Immature natural killer cell (primary cell): ENCODE results near the gene PCDHA13. TPM values are rescaled to one million over a fixed set of nuclear protein-coding genes. Genes with fewer than 3 reads are reported as not detected.
"Not testable (repeated sequence)": the region's sequence is repeated elsewhere in the genome, so short reads cannot be mapped to it uniquely, and the experiment has no call there.

Source experiments
- DNase-seq, 3 donors: peaks; one replicate each; pipeline ENCODE4 v3.0.0; 2022; ENCODE audit warnings: mixed read lengths in 1 of 3
- H3K27ac Mint-ChIP-seq, 6 donors: one replicate each; pipeline ENCODE4 v1.8.0; 2020; ENCODE audit warnings: mixed read lengths in 6 of 6, mild to moderate bottlenecking in 5 of 6, inconsistent platforms in 4 of 6, moderate library complexity in 3 of 6
- H3K27me3 Mint-ChIP-seq, 3 donors: one replicate each; pipeline ENCODE4 v1.8.0; 2020 to 2021; ENCODE audit warnings: low read depth in 3 of 3, mild to moderate bottlenecking in 3 of 3, mixed read lengths in 3 of 3, moderate library complexity in 3 of 3, inconsistent platforms in 1 of 3
- H3K36me3 Mint-ChIP-seq, 3 donors: one replicate each; pipeline ENCODE4 v1.8.0; 2020; ENCODE audit warnings: mixed read lengths in 3 of 3, inconsistent platforms in 2 of 3, mild to moderate bottlenecking in 2 of 3
- H3K4me1 Mint-ChIP-seq, 2 donors: one replicate each; pipeline ENCODE4 v1.8.0; 2020; ENCODE audit warnings: inconsistent platforms in 2 of 2, mild to moderate bottlenecking in 2 of 2, mixed read lengths in 2 of 2, moderate library complexity in 1 of 2
- H3K4me3 Mint-ChIP-seq, 5 donors: one replicate each; pipeline ENCODE4 v1.8.0; 2020; ENCODE audit warnings: mild to moderate bottlenecking in 5 of 5, mixed read lengths in 5 of 5, inconsistent platforms in 3 of 5, moderate library complexity in 3 of 5
- H3K9me3 Mint-ChIP-seq, 6 donors: one replicate each; pipeline ENCODE4 v1.8.0; 2020; ENCODE audit warnings: mild to moderate bottlenecking in 6 of 6, mixed read lengths in 6 of 6, inconsistent platforms in 4 of 6, moderate library complexity in 3 of 6
- polyA plus RNA-seq, 3 donors: library from polyadenylated mRNA; unstranded; fragments of 300-500 nt; fragmentation: Illumina TruSeq; gene quantifications; one replicate each; pipeline ENCODE4 v1.2.3, GENCODE V29; 2021

Gene PCDHA13
- polyA plus RNA-seq, 3 donors from 2014 or later = not detected

GRCh38 chr5:140855772-140856674 lies 25.9 kb upstream of the PCDHA13 start, which contains the start of gene PCDHA10:
TSS of gene PCDHA10 (plus strand) at chr5:140855897. CDS start at chr5:140856049, 152 bp downstream.
- Mint-ChIP-seq H3K9me3 (peaks cover 1 to 24% (median 12%) of the 10 kb centered on the region in 6 donors), H3K27ac (no peak within 1 kb of the TSS), H3K4me1 (no peaks in the 10 kb centered on the region), H3K36me3 (peaks cover 0 to 4% (median 0%) of the 10 kb centered on the region in 3 donors), H3K27me3 (peaks cover 0 to 5% (median 3%) of the 10 kb centered on the region in 3 donors), H3K4me3 (no peak within 1 kb of the TSS)
- no peak for DNase-seq

DNA sequence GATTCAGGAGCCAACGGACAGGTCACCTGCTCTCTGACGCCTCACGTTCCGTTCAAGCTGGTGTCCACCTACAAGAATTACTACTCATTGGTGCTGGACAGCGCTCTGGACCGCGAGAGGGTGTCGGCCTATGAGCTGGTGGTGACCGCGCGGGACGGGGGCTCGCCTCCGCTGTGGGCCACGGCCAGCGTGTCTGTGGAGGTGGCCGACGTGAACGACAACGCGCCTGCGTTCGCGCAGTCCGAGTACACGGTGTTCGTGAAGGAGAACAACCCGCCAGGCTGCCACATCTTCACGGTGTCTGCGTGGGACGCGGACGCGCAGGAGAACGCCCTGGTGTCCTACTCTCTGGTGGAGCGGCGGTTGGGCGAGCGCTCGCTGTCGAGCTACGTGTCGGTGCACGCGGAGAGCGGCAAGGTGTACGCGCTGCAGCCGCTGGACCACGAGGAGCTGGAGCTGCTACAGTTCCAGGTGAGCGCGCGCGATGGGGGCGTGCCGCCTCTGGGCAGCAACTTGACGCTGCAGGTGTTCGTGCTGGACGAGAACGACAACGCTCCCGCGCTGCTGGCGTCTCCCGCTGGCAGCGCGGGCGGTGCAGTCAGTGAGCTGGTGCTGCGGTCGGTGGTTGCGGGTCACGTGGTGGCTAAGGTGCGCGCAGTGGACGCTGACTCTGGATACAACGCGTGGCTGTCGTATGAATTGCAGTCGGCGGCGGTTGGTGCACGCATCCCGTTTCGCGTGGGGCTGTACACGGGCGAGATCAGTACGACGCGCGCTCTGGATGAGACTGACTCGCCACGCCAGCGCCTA lies 24.5 kb upstream of the PCDHA13 start:
- DNase-seq = no peak
- Mint-ChIP-seq H3K27me3 (peaks cover 0 to 5% (median 5%) of the 10 kb centered on the region in 3 donors), H3K4me1 (no peaks in the 10 kb centered on the region), H3K9me3 (peaks cover 6 to 24% (median 16%) of the 10 kb centered on the region in 6 donors), H3K4me3 (no peak overlapping the region), H3K36me3 (peaks cover 0 to 4% (median 0%) of the 10 kb centered on the region in 3 donors), H3K27ac (no peak overlapping the region)

DNA sequence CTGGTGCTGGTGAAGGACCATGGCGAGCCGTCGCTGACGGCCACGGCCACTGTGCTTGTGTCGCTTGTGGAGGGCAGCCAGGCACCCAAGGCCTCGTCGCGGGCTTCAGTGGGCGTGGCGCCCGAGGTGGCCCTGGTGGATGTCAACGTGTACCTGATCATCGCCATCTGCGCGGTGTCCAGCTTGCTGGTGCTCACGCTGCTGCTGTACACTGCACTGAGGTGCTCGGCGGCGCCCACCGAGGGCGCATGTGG lies 24.0 kb upstream of the PCDHA13 start:
- no peak overlapping the region for H3K27ac Mint-ChIP-seq
- H3K4me1 Mint-ChIP-seq = no peaks in the 10 kb centered on the region

GRCh38 chr5:140862441-140863295 lies 19.3 kb upstream of the PCDHA13 start:
- Mint-ChIP-seq H3K27me3 (peaks cover 0 to 4% (median 2%) of the 10 kb centered on the region in 3 donors), H3K9me3 (peaks cover 3 to 18% (median 8%) of the 10 kb centered on the region in 6 donors), H3K4me3 (no peak overlapping the region), H3K27ac (no peak overlapping the region), H3K36me3 (no peaks in the 10 kb centered on the region), H3K4me1 (no peaks in the 10 kb centered on the region)
- DNase-seq = no peak

More for the DNA sequence above, 24.0 kb upstream of the PCDHA13 start:
- Mint-ChIP-seq H3K4me3 (no peak overlapping the region), H3K9me3 (peaks cover 6 to 24% (median 15%) of the 10 kb centered on the region in 6 donors), H3K27me3 (peaks cover 0 to 5% (median 5%) of the 10 kb centered on the region in 3 donors), H3K36me3 (peaks cover 0 to 4% (median 0%) of the 10 kb centered on the region in 3 donors)
- DNase-seq = no peak

DNA sequence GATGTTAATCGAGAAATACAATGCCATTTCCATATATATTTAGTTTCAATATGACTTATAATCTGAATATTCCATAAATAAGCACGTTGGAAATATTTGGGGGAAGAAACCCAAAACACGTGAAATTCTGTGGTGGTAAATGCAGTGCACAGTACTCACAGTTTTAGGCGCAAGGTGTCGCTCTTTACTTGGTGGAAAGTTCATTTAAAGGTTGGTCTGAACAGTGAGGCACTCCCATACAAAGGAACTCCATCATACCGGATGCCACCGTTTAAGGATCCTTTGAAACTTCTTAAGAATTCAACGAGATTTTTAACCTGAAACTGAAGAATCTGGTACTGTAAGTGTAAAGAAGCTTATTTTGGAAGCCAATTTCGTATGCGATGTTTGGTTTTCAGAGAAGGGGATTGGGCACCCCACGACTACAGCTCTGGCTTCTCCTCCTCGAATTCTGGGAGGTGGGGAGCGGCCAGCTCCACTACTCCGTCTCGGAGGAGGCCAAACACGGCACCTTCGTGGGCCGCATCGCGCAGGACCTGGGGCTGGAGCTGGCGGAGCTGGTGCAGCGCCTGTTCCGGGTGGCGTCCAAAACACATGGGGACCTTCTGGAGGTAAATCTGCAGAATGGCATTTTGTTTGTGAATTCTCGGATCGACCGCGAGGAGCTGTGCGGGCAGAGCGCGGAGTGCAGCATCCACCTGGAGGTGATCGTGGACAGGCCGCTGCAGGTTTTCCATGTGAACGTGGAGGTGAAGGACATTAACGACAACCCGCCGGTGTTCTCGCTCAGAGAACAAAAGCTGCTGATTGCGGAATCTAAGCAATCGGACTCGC lies 13.0 kb upstream of the PCDHA13 start, which contains the start of gene PCDHA11:
PCDHA11 (plus strand) TSS at position 237 of the 834 bp plus-strand sequence; CDS start at position 384, 147 bp downstream.
- no peak for DNase-seq
- H3K27me3 Mint-ChIP-seq = peaks cover 0 to 11% (median 3%) of the 10 kb centered on the region in 3 donors

GRCh38 chr5:140869555-140869886 lies 12.4 kb upstream of the PCDHA13 start:
- Mint-ChIP-seq H3K36me3 (peaks cover 0 to 5% (median 4%) of the 10 kb centered on the region in 3 donors), H3K9me3 (peaks cover 2 to 33% (median 17%) of the 10 kb centered on the region in 6 donors), H3K27ac (no peak overlapping the region), H3K4me3 (no peak overlapping the region), H3K4me1 (no peaks in the 10 kb centered on the region), H3K27me3 (peaks cover 0 to 9% (median 7%) of the 10 kb centered on the region in 3 donors)
- DNase-seq = no peak

More for the DNA sequence above, 13.0 kb upstream of the PCDHA13 start, which contains the start of gene PCDHA11:
- Mint-ChIP-seq H3K9me3 (peaks cover 2 to 31% (median 15%) of the 10 kb centered on the region in 6 donors), H3K27ac (no peak within 1 kb of the TSS), H3K36me3 (peaks cover 0 to 5% (median 4%) of the 10 kb centered on the region in 3 donors), H3K4me3 (no peak within 1 kb of the TSS), H3K4me1 (no peaks in the 10 kb centered on the region)

- H3K9me3 Mint-ChIP-seq = peaks cover 6 to 42% (median 24%) of the 10 kb centered on the region in 6 donors
- H3K4me1 Mint-ChIP-seq = no peaks in the 10 kb centered on the region
- H3K27me3 Mint-ChIP-seq = peaks cover 6 to 14% (median 9%) of the 10 kb centered on the region in 3 donors
- no peak overlapping the region for H3K4me3 Mint-ChIP-seq
- DNase-seq = no peak
- peaks cover 0 to 5% (median 4%) of the 10 kb centered on the region in 3 donors for H3K36me3 Mint-ChIP-seq
- no peak overlapping the region for H3K27ac Mint-ChIP-seq
These were observed 11.4 kb upstream of the PCDHA13 start for GRCh38 chr5:140870221-140871201.

DNA sequence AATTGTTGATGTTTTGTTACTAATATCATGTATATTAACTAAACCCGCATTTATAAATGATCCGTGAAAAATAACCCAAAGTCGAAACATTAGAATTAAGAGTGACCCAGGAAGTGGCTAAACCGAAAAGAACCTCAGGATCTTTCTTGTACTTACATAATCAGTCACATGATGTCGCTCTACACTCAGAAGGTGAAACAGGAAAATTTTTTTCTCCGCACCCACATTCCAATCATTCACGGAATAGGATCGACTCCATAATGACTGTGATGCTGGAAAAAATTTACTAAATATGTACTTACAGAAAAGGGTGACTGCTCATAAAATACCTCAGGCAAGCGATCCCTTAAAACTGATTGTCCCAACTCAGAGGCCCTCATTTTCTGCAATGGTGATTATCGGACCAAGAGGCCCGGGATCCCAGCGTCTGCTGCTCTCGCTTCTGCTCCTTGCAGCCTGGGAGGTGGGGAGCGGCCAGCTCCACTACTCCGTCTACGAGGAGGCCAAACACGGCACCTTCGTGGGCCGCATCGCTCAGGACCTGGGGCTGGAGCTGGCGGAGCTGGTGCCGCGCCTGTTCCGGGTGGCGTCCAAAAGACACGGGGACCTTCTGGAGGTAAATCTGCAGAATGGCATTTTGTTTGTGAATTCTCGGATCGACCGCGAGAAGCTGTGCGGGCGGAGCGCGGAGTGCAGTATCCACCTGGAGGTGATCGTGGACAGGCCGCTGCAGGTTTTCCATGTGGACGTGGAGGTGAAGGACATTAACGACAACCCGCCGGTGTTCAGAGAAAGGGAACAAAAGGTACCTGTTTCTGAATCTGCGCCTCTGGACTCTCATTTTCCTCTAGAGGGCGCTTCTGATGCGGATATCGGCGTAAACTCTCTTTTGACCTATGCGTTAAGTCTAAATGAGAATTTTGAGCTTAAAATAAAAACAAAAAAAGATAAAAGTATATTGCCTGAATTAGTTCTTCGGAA lies 6.5 kb upstream of the PCDHA13 start, which contains the start of gene PCDHA12:
PCDHA12 (plus strand) TSS at position 224 of the 981 bp plus-strand sequence; CDS start at position 389, 165 bp downstream.
- peaks cover 0 to 5% (median 0%) of the 10 kb centered on the region in 3 donors for H3K36me3 Mint-ChIP-seq
- peaks cover 7 to 61% (median 21%) of the 10 kb centered on the region in 6 donors for H3K9me3 Mint-ChIP-seq
- no peak within 1 kb of the TSS for H3K4me3 Mint-ChIP-seq
- peaks cover 6 to 19% (median 18%) of the 10 kb centered on the region in 3 donors for H3K27me3 Mint-ChIP-seq
- H3K27ac Mint-ChIP-seq = no peak within 1 kb of the TSS
- H3K4me1 Mint-ChIP-seq = no peaks in the 10 kb centered on the region
- no peak for DNase-seq

DNA sequence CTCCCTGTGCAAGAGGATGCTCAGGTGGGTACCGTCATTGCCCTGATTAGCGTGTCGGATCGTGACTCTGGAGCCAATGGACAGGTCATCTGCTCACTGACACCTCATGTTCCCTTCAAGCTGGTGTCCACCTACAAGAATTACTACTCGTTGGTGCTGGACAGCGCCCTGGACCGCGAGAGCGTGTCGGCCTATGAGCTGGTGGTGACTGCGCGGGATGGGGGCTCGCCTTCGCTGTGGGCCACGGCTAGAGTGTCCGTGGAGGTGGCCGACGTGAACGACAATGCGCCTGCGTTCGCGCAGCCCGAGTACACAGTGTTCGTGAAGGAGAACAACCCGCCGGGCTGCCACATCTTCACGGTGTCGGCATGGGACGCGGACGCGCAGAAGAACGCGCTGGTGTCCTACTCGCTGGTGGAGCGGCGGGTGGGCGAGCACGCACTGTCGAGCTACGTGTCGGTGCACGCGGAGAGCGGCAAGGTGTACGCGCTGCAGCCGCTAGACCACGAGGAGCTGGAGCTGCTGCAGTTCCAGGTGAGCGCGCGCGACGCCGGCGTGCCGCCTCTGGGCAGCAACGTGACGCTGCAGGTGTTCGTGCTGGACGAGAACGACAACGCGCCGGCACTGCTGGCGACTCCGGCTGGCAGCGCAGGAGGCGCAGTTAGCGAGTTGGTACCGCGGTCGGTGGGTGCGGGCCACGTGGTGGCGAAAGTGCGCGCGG lies 5.2 kb upstream of the PCDHA13 start:
- H3K4me3 Mint-ChIP-seq, H3K4me1 Mint-ChIP-seq, H3K27ac Mint-ChIP-seq, DNase-seq: not testable (repeated sequence)
- Mint-ChIP-seq H3K9me3 (peaks cover 9 to 70% (median 23%) of the 10 kb centered on the region in 6 donors), H3K36me3 (peaks cover 0 to 10% (median 3%) of the 10 kb centered on the region in 3 donors), H3K27me3 (peaks cover 6 to 29% (median 18%) of the 10 kb centered on the region in 3 donors)

- DNase-seq = no peak
- H3K9me3 Mint-ChIP-seq = peaks cover 6 to 71% (median 23%) of the 10 kb centered on the region in 6 donors
These were observed 4.7 kb upstream of the PCDHA13 start for GRCh38 chr5:140877262-140877581.

More at GRCh38 chr5:140877262-140877581, 4.7 kb upstream of the PCDHA13 start:
- H3K27me3 Mint-ChIP-seq = peaks cover 6 to 33% (median 18%) of the 10 kb centered on the region in 3 donors
- no peak overlapping the region for H3K4me3 Mint-ChIP-seq
- peaks cover 0 to 11% (median 0%) of the 10 kb centered on the region in 3 donors for H3K36me3 Mint-ChIP-seq
- no peaks in the 10 kb centered on the region for H3K4me1 Mint-ChIP-seq
- no peak overlapping the region for H3K27ac Mint-ChIP-seq
